GM18526 (cell line): ENCODE data around the gene COL4A5.

ENCODE experiments used
- POLR2A ChIP-seq: IDR thresholded peaks from 3 replicates; pipeline ENCODE4 v1.6.1; 2011; ENCODE audit not compliant: insufficient read length; ENCODE audit errors: extremely low read depth

COL4A5 gene

GRCh38 chrX:108557580-108557979, 117.9 kb downstream of the COL4A5 start:
- no peak for TF ChIP-seq POLR2A

- TF ChIP-seq POLR2A, result no peak
These were observed 118.6 kb downstream of the COL4A5 start for GRCh38 chrX:108558217-108558616.

- TF ChIP-seq POLR2A, result no peak
These were observed 133.5 kb downstream of the COL4A5 start for GRCh38 chrX:108573136-108573535.

GRCh38 chrX:108582151-108582550, 142.5 kb downstream of the COL4A5 start:
- no peak for TF ChIP-seq POLR2A

GRCh38 chrX:108584617-108585211, 145.1 kb downstream of the COL4A5 start:
- TF ChIP-seq POLR2A, result no peak

GRCh38 chrX:108590496-108590895, 150.9 kb downstream of the COL4A5 start:
- no peak for TF ChIP-seq POLR2A

- TF ChIP-seq POLR2A, result no peak
These were observed 161.6 kb downstream of the COL4A5 start for GRCh38 chrX:108601276-108601675.

GRCh38 chrX:108610141-108610540, 170.5 kb downstream of the COL4A5 start:
- TF ChIP-seq POLR2A, result no peak

- no peak for TF ChIP-seq POLR2A
These were observed 175.0 kb downstream of the COL4A5 start for GRCh38 chrX:108614616-108615015.

GRCh38 chrX:108640817-108641216, 201.2 kb downstream of the COL4A5 start:
- TF ChIP-seq POLR2A, result no peak

- no peak for TF ChIP-seq POLR2A
These were observed 202.1 kb downstream of the COL4A5 start for GRCh38 chrX:108641589-108642272.

- no peak for TF ChIP-seq POLR2A
These were observed 202.6 kb downstream of the COL4A5 start for GRCh38 chrX:108642273-108642628.

GRCh38 chrX:108664701-108665100, 225.1 kb downstream of the COL4A5 start:
- no peak for TF ChIP-seq POLR2A

GRCh38 chrX:108666101-108666500, 226.5 kb downstream of the COL4A5 start:
- no peak for TF ChIP-seq POLR2A

- TF ChIP-seq POLR2A, result no peak
These were observed 231.9 kb downstream of the COL4A5 start for GRCh38 chrX:108671526-108671925.

GRCh38 chrX:108696690-108697089, 257.1 kb downstream of the COL4A5 start:
- no peak for TF ChIP-seq POLR2A

GRCh38 chrX:108699368-108699767, 259.7 kb downstream of the COL4A5 start:
- no peak for TF ChIP-seq POLR2A
